Stimulated activated CD8-positive, alpha-beta memory T cell treated with anti-CD3 and anti-CD28 coated beads, Interleukin-4, amount 100 ng/mL, for 24 hours (primary cell): Measurements from ENCODE around the gene RS1.

Experiments
- DNase-seq: peaks from one replicate; pipeline ENCODE4 v3.0.0-alpha.2; 2020; ENCODE audit warnings: low read depth

RS1 gene

DNA sequence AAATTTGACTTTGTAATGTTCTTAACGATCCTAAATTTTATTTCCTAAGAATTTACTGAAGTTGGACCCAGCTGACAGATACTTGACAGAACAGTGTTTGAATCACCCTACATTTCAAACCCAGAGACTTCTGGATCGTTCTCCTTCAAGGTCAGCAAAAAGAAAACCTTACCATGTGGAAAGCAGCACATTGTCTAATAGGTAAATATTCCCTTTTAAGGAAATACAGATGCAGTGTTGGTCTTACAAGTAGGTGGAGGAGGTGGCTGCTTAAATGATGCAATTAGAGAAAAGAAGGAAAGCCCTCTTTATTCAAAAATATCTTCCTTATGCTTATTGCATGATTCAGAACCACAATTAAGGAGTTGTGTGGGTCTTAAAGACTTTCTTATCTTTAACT, 73.5 kb downstream of the RS1 start:
- DNase-seq: no peak

DNA sequence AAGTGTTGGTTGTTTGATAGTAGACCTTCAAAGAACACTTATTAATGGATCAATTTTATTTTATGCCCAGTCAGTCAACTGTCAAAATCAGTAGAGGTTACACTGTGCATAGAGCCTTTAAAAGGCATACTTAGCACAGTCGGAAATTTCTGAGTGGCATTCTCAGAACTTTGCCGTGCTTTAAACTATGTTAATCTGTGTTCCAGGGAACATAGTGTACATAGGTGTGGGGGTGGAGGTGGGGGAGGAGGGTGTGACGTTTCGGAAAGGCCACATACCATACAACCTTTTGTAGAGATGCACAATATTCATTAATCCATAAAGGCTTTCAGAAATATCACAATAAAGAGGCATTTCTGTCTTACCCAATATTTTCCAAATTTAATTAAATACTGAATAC, 75.8 kb downstream of the RS1 start:
- no peak for DNase-seq

DNA sequence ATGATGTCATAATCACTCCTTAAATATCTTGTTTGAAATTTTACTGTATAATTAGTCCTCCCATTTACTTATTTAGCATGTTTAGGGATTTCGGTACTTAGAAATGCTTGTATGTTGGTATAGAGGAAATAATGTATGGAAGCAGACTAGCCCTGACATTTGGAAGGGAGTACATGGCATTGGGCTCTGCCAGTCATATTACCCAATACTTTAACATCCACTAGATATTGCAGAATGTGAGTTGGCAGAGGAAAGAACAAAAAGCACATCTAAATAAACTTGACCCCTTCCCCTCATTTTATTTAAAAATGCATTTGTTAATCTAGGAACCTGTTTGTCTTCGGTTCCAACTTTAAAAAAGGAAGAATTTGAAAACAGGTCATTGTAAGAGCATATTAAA, 77.8 kb downstream of the RS1 start:
- no peak for DNase-seq

DNA sequence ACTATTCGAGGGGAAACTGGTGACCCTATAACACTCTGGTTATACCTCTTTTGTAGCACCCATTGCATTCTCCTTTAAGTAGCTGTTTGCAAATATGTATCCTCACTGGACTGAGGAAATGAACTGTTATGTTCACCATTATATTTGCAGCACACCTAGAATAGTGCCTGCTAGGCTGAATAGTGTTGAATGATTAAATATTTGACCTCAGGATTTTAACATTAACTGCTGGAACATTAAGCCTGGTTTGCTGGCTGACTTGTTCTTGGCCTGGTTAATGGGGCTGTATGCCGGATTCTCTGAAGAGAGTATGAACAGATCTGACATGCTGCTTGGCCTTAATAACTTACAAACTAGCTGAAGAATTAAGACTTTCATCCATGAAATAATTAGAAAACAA, 80.1 kb downstream of the RS1 start:
- DNase-seq: no peak
